OCI-LY3 (cell line): ENCODE data around the gene ABL2.
"Not testable (repeated sequence)": the region's sequence is repeated elsewhere in the genome, so short reads cannot be mapped to it uniquely, and the experiment has no call there.

ENCODE experiments used
- H2AFZ ChIP-seq: fragments of 200-600, 300-600 bp; shearing (Covaris generic); 2 replicates; pipeline ENCODE4 v1.6.0; 2014; ENCODE audit warnings: antibody characterized with exemption, low read depth, low read length
- H3K27ac ChIP-seq: fragments of 200-600, 300-600 bp; sonication (generic); 2 replicates; pipeline ENCODE4 v1.5.1; 2014; ENCODE audit warnings: mild to moderate bottlenecking, low read length, moderate library complexity, mixed read lengths
- H3K27me3 ChIP-seq: fragments of 200-600, 300-600 bp; sonication (generic); 2 replicates; pipeline ENCODE4 v1.6.1; 2014; ENCODE audit warnings: low read depth, low read length, mixed read lengths
- H3K36me3 ChIP-seq: fragments of 200-600, 300-600 bp; sonication (generic); replicated peaks from 2 replicates; pipeline ENCODE3; 2014; ENCODE audit warnings: low read depth, low read length, mixed read lengths
- H3K4me1 ChIP-seq: fragments of 300-600, 200-600 bp; sonication (generic); 2 replicates; pipeline ENCODE4 v1.6.1; 2014; ENCODE audit warnings: low read length, mixed read lengths
- H3K4me2 ChIP-seq: fragments of 200-600, 300-600 bp; sonication (generic); 2 replicates; pipeline ENCODE4 v1.6.1; 2014; ENCODE audit warnings: low read length, mixed read lengths
- H3K4me3 ChIP-seq: fragments of 300-600, 200-600 bp; sonication (generic); 2 replicates; pipeline ENCODE4 v1.5.1; 2014; ENCODE audit warnings: antibody characterized with exemption, mild to moderate bottlenecking, low read length, moderate library complexity
- H3K79me2 ChIP-seq: fragments of 300-600, 200-600 bp; shearing (Covaris generic); 2 replicates; pipeline ENCODE4 v1.6.1; 2014; ENCODE audit warnings: mild to moderate bottlenecking, low read length, mixed read lengths
- H3K9ac ChIP-seq: fragments of 300-600, 200-600 bp; shearing (Covaris generic); 2 replicates; pipeline ENCODE4 v1.6.0; 2014; ENCODE audit warnings: mild to moderate bottlenecking, low read length, moderate library complexity
- H3K9me3 ChIP-seq: fragments of 200-600, 300-600 bp; shearing (Covaris generic); 2 replicates; pipeline ENCODE4 v1.6.1; 2014; ENCODE audit warnings: low read length, mixed read lengths; ENCODE audit not compliant: insufficient read depth
- H4K20me1 ChIP-seq: fragments of 200-600, 300-600 bp; sonication (generic); 2 replicates; pipeline ENCODE4 v1.6.1; 2016; ENCODE audit warnings: low read length, mixed read lengths; ENCODE audit not compliant: insufficient read depth
- EZH2phosphoT487 ChIP-seq: fragments of 200-600 bp; shearing (Covaris generic); IDR thresholded peaks from 2 replicates; pipeline ENCODE4 v1.6.1; 2018; ENCODE audit warnings: antibody characterized with exemption, mixed run types, low read depth
- TF ChIP-seq, protein P1 (sequence below): fragments of 200-600, 300-600 bp; sonication (generic); IDR thresholded peaks from 2 replicates; pipeline ENCODE4 v1.5.1; 2014; ENCODE audit warnings: antibody characterized with exemption, low read length, low read depth

Gene ABL2

DNA sequence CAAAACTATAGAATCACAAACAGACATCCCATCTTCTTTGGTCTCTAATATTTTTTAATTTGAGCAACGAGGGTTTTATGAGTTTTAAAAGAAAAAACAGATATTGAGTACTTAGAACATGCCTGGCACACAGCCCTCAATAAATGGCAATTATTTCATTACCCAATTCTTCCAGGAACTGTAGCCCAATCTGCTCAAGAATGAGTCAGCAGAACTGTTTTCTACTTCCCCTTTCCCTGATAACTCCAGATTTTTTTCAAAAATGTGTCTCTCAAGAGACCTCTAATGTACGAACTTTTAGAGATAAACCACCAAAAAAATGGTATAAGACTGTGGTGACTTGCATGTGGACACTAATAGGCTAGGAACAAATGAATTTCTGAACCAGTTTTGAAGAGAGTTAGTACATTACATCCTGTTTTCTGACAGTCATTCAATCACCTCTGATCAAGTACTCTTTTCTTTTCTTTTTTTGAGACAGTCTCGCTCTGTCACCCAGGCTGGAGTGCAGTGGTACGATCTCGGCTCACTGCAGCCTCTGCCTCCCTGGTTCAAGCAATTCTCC, 11.5 kb downstream of the ABL2 start:
- Histone ChIP-seq H3K79me2 (peaks cover 56% of the 10 kb centered on the region), H3K9ac (no peak overlapping the region), H3K4me1 (peaks cover 20% of the 10 kb centered on the region), H3K9me3 (no peaks in the 10 kb centered on the region), H3K36me3 (peaks cover 5% of the 10 kb centered on the region), H3K27ac (no peak overlapping the region), H3K27me3 (no peaks in the 10 kb centered on the region), H3K4me3 (no peak overlapping the region), H4K20me1 (no peaks in the 10 kb centered on the region), H3K4me2 (no peak overlapping the region), H2AFZ (no peak overlapping the region)
- no peak for TF ChIP-seq EZH2phosphoT487
- TF ChIP-seq, protein P1, sequence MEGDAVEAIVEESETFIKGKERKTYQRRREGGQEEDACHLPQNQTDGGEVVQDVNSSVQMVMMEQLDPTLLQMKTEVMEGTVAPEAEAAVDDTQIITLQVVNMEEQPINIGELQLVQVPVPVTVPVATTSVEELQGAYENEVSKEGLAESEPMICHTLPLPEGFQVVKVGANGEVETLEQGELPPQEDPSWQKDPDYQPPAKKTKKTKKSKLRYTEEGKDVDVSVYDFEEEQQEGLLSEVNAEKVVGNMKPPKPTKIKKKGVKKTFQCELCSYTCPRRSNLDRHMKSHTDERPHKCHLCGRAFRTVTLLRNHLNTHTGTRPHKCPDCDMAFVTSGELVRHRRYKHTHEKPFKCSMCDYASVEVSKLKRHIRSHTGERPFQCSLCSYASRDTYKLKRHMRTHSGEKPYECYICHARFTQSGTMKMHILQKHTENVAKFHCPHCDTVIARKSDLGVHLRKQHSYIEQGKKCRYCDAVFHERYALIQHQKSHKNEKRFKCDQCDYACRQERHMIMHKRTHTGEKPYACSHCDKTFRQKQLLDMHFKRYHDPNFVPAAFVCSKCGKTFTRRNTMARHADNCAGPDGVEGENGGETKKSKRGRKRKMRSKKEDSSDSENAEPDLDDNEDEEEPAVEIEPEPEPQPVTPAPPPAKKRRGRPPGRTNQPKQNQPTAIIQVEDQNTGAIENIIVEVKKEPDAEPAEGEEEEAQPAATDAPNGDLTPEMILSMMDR: no peak

- H3K27ac ChIP-seq, H3K4me2 ChIP-seq, H3K36me3 ChIP-seq, H2AFZ ChIP-seq, H3K9ac ChIP-seq, H3K27me3 ChIP-seq, H3K4me3 ChIP-seq, H3K9me3 ChIP-seq, H4K20me1 ChIP-seq: not testable (repeated sequence)
- Histone ChIP-seq H3K79me2 (peaks cover 55% of the 10 kb centered on the region), H3K4me1 (peaks cover 20% of the 10 kb centered on the region)
These were observed 16.2 kb downstream of the ABL2 start for GRCh38 chr1:179213317-179213716.

DNA sequence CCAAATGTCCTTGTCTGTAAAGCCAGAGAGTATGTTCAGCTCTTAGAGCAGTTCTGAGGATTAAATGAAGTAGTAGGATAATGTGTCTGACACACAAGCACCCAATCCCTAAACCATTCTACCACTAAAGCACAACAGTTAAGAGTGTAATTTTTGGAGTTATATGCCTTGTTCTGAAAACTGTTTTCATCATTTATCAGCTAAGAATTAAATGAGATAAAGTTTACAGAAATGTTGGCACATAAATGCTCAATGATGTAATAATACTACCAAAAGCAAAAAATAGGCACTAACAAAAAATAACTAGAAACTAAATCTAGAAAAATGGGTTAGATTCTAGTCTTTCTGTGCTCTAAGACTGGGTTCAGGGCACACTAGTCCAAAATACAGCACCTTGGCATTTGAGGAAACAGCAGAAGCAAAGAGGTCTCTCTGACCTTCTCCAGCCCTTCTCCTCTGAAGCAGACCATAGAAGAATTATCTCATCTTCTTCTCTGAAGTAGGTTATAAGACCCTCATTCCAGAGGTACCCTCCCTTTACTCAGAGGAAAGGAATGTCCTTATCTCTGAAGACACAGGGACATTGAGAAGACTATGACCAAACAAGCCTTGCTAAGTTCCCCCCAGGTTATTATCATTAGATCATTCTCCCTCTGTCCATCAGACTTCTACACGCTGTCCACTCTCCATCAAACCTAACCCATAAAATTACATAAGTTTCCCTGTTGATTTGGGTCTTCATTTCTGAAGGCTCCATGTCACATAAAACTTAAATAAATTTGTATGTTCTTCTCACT, 20.6 kb downstream of the ABL2 start:
- H3K36me3 ChIP-seq: peaks cover 7% of the 10 kb centered on the region
- no peak overlapping the region for H2AFZ ChIP-seq
- H3K27me3 ChIP-seq: no peaks in the 10 kb centered on the region
- peaks cover 54% of the 10 kb centered on the region for H3K79me2 ChIP-seq
- H3K4me3 ChIP-seq: no peak overlapping the region
- no peaks in the 10 kb centered on the region for H3K4me1 ChIP-seq
- no peaks in the 10 kb centered on the region for H3K9me3 ChIP-seq
- TF ChIP-seq, protein P1: no peak
- TF ChIP-seq EZH2phosphoT487: no peak
- no peak overlapping the region for H3K27ac ChIP-seq
- H3K4me2 ChIP-seq: no peak overlapping the region
- 0 out of 2 replicates have a peak, but pooled peaks cover 4% of the 10 kb centered on the region for H4K20me1 ChIP-seq
- no peak overlapping the region for H3K9ac ChIP-seq

GRCh38 chr1:179206812-179207211, 22.7 kb downstream of the ABL2 start:
- Histone ChIP-seq H2AFZ (no peak overlapping the region), H3K4me3 (no peak overlapping the region), H3K36me3 (peaks cover 2% of the 10 kb centered on the region), H3K79me2 (peaks cover 55% of the 10 kb centered on the region), H4K20me1 (0 out of 2 replicates have a peak, but pooled peaks cover 4% of the 10 kb centered on the region), H3K4me1 (no peaks in the 10 kb centered on the region), H3K9me3 (no peaks in the 10 kb centered on the region), H3K4me2 (no peak overlapping the region), H3K9ac (no peak overlapping the region), H3K27me3 (no peaks in the 10 kb centered on the region), H3K27ac (no peak overlapping the region)
- no peak for TF ChIP-seq EZH2phosphoT487
- TF ChIP-seq, protein P1: no peak
